OCI-LY7 (cell line): ENCODE measurements around the gene RET. TPM values are rescaled to one million over a fixed set of nuclear protein-coding genes. Genes with fewer than 3 reads are reported as not detected.

Experiments
- BruUV-seq: library from RNA; stranded (reverse); fragments of 400-500 nt; replicated peaks from 2 replicates; lab custom pipeline; 2021; lab: Mats Ljungman, UMichigan
- CTCF ChIA-PET: fragments of 300-600 bp; sonication (Branson Sonifier 250); formaldehyde crosslinking; loops from one replicate; lab custom pipeline; 2022; ENCODE audit warnings: antibody characterized with exemption; ENCODE audit not compliant: unreplicated experiment; lab: Charles Lee
- POLR2A ChIA-PET: fragments of 300-600 bp; sonication (Branson Sonifier 250); formaldehyde crosslinking; loops from one replicate; lab custom pipeline; 2022; ENCODE audit warnings: antibody characterized with exemption; lab: Charles Lee
- DNase-seq: peaks from one replicate; pipeline ENCODE4 v3.0.0-alpha.2; 2015; ENCODE audit warnings: low spot score
- H2AFZ ChIP-seq: fragments of 200-600 bp; sonication (generic), shearing (Covaris generic); 2 replicates; pipeline ENCODE4 v1.6.1; 2014; ENCODE audit warnings: mild to moderate bottlenecking, antibody characterized with exemption, low read length, moderate library complexity
- H3K27ac ChIP-seq: fragments of 200-600 bp; sonication (generic); 2 replicates; pipeline ENCODE4 v1.5.1; 2014; ENCODE audit warnings: mixed run types, low read depth, mild to moderate bottlenecking, moderate library complexity, low read length, inconsistent platforms; ENCODE audit not compliant: poor library complexity, severe bottlenecking
- H3K36me3 ChIP-seq: fragments of 200-600 bp; sonication (generic); 2 replicates; pipeline ENCODE4 v1.6.1; 2014; ENCODE audit warnings: mild to moderate bottlenecking, antibody characterized with exemption, low read length, moderate library complexity, mixed read lengths; ENCODE audit not compliant: insufficient read depth
- H3K4me1 ChIP-seq: fragments of 200-600 bp; sonication (generic); 2 replicates; pipeline ENCODE4 v1.5.1; 2014; ENCODE audit warnings: mild to moderate bottlenecking, low read length; ENCODE audit not compliant: insufficient read depth, poor library complexity, severe bottlenecking
- H3K4me2 ChIP-seq: fragments of 200-600 bp; sonication (generic); 2 replicates; pipeline ENCODE4 v1.6.1; 2014; ENCODE audit warnings: mild to moderate bottlenecking, low read length
- H3K4me3 ChIP-seq: fragments of 200-600 bp; sonication (generic); 2 replicates; pipeline ENCODE4 v1.5.1; 2014; ENCODE audit warnings: mild to moderate bottlenecking, low read depth, low read length; ENCODE audit not compliant: poor library complexity, severe bottlenecking
- H3K79me2 ChIP-seq: fragments of 200-600 bp; sonication (generic); 2 replicates; pipeline ENCODE4 v1.6.1; 2016; ENCODE audit warnings: low read depth, mild to moderate bottlenecking, low read length, moderate library complexity, mixed read lengths; ENCODE audit not compliant: insufficient read depth
- H3K9me2 ChIP-seq: fragments of 200-600 bp; sonication (generic); 2 replicates; pipeline ENCODE4 v1.6.1; 2016; ENCODE audit warnings: mild to moderate bottlenecking, low read length, mixed read lengths; ENCODE audit not compliant: insufficient read depth
- H3K9me3 ChIP-seq: fragments of 200-600 bp; sonication (generic); 2 replicates; pipeline ENCODE4 v1.6.1; 2014; ENCODE audit warnings: mild to moderate bottlenecking, mixed run types, low read length, mixed read lengths
- H4K20me1 ChIP-seq: fragments of 200-600 bp; sonication (generic); 2 replicates; pipeline ENCODE4 v1.6.1; 2014; ENCODE audit warnings: mild to moderate bottlenecking, antibody characterized with exemption, low read length, moderate library complexity, mixed read lengths; ENCODE audit not compliant: insufficient read depth
- EZH2phosphoT487 ChIP-seq: fragments of 200-600 bp; sonication (generic); IDR thresholded peaks from 2 replicates; pipeline ENCODE4 v1.6.1; 2018; ENCODE audit warnings: low read depth, borderline replicate concordance, mild to moderate bottlenecking, mixed run types, antibody characterized with exemption, low read length, moderate library complexity, mixed read lengths
- intact Hi-C: fragments of 100-400 bp; cut with micrococcal nuclease; formaldehyde crosslinking; loops from one replicate; pipeline ENCODE4 v1.10.0; 2022; ENCODE audit not compliant: unreplicated experiment
- total RNA-seq, 2 experiments: library from RNA; depleted of rRNA in 1 of 2; stranded (reverse); fragments of >200 nt in 1 of 2; shearing (Covaris generic) in 1 of 2; gene quantifications; 2 replicates each; pipeline ENCODE4 v1.2.3, GENCODE V29; 2014 to 2022
- TF ChIP-seq, protein P1 (sequence below): fragments of 200-600 bp; sonication (generic); conservative IDR thresholded peaks from 2 replicates; pipeline ENCODE4 v1.5.1; 2014; ENCODE audit warnings: mild to moderate bottlenecking, antibody characterized with exemption, low read length, moderate library complexity, mixed read lengths

Gene RET
- total RNA-seq, 2 experiments from 2014 or later: 0.06 TPM; not detected in 1

DNA sequence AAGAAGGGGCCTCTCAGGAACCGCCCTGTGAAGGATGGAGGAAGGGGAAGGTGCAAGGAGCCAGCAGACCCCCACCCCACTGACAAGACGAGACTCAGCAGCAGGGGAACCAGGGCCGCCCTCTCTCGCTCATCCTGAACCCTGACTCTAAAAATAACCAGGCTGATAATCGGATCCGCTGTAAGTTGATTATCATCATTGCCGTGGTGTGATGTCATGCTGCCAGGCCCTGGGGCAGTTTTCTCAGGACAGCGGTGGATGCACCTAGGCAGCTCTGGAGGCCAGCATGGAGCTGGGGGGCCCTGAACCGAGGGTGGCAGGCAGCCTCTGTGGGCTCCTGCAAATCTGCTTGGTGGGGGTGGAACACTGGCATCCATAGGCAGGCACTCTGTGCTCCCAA is 7.9 kb downstream of the RET start:
- H4K20me1 ChIP-seq: no peaks in the 10 kb centered on the region
- intact Hi-C loops: no loop called here
- H3K4me2 ChIP-seq: no peak overlapping the region
- H3K79me2 ChIP-seq: no peaks in the 10 kb centered on the region
- no peaks in the 10 kb centered on the region for H3K9me3 ChIP-seq
- peaks cover 8% of the 10 kb centered on the region for H3K4me1 ChIP-seq
- no peaks in the 10 kb centered on the region for H3K36me3 ChIP-seq
- no peak overlapping the region for H3K4me3 ChIP-seq
- no peaks in the 10 kb centered on the region for H3K9me2 ChIP-seq
- no peak overlapping the region for H3K27ac ChIP-seq
- no TSS peak for BruUV-seq
- H2AFZ ChIP-seq: no peak overlapping the region
- TF ChIP-seq EZH2phosphoT487: no peak
- TF ChIP-seq, protein P1, sequence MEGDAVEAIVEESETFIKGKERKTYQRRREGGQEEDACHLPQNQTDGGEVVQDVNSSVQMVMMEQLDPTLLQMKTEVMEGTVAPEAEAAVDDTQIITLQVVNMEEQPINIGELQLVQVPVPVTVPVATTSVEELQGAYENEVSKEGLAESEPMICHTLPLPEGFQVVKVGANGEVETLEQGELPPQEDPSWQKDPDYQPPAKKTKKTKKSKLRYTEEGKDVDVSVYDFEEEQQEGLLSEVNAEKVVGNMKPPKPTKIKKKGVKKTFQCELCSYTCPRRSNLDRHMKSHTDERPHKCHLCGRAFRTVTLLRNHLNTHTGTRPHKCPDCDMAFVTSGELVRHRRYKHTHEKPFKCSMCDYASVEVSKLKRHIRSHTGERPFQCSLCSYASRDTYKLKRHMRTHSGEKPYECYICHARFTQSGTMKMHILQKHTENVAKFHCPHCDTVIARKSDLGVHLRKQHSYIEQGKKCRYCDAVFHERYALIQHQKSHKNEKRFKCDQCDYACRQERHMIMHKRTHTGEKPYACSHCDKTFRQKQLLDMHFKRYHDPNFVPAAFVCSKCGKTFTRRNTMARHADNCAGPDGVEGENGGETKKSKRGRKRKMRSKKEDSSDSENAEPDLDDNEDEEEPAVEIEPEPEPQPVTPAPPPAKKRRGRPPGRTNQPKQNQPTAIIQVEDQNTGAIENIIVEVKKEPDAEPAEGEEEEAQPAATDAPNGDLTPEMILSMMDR: no peak
- DNase-seq: no peak
- ChIA-PET POLR2A (no interaction called here), CTCF (no interaction called here)

DNA sequence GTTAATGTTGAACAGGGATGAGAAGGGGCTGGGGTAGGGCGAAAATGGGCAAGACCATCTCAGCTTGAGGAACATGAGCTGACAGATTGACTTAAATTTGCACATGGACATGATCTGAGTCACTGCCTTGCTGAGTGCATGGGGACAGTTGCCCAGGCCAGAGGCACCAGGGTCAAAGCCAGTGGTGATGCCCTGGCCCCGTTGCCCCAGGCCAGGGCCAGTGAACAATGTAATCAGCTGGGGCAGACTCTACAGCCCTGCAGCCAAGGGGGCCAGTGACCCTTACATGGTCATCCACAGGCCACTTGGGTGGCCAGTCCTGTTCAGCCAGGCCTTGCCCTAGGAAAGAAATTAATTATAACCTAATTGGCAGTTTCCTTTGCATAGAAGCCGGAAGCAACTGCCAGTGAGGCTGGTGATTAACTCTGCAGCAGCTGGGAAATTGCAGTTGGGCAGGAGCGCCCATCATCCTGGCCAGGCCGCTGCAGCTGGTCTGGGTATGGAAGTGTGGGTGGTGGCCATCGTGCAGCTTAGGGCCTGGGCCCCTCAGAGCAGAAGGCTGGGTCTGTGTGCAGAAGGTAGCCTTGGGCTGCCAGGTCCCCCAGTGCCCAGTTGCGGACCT is 9.6 kb downstream of the RET start:
- TF ChIP-seq, protein P1: no peak
- no peak for TF ChIP-seq EZH2phosphoT487
- no peak for DNase-seq
- POLR2A ChIA-PET: interaction anchor here (0.6 kb wide), 1 partner anchor 156 kb away, joined by 6 read pairs; no protein-coding TSS in a partner anchor
- Histone ChIP-seq H3K4me2 (no peak overlapping the region), H3K4me1 (peaks cover 14% of the 10 kb centered on the region), H3K79me2 (no peaks in the 10 kb centered on the region), H2AFZ (no peak overlapping the region), H3K9me3 (no peaks in the 10 kb centered on the region), H3K9me2 (no peaks in the 10 kb centered on the region), H3K27ac (no peak overlapping the region), H4K20me1 (no peaks in the 10 kb centered on the region), H3K4me3 (no peak overlapping the region), H3K36me3 (no peaks in the 10 kb centered on the region)
- CTCF ChIA-PET: no interaction called here
- BruUV-seq: no TSS peak
- intact Hi-C loops: no loop called here

DNA sequence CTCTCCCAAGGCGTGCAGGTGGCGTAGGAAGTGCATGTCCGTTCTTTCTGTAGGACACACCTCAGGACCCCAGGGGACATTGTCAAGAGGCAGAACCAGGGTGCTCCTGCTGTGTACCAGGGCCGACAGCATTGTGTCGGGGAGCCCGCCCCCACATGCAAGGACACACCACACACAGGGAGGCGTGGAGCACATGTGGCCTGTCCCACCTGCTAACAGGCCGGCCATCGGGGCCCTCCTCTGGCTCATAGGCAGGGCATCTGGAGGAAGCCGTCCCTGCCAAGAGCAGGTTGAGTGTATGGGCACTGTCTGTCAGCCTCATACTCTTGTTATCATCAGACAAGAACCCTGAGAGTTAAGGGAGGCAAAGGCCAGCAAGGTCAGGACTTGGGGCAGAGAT is 12.7 kb downstream of the RET start:
- H2AFZ ChIP-seq: no peak overlapping the region
- TF ChIP-seq, protein P1: no peak
- no peak for TF ChIP-seq EZH2phosphoT487
- H3K36me3 ChIP-seq: no peaks in the 10 kb centered on the region
- H3K9me2 ChIP-seq: no peaks in the 10 kb centered on the region
- ChIA-PET CTCF (no interaction called here), POLR2A (no interaction called here)
- no peaks in the 10 kb centered on the region for H4K20me1 ChIP-seq
- no peak overlapping the region for H3K4me3 ChIP-seq
- peaks cover 18% of the 10 kb centered on the region for H3K4me1 ChIP-seq
- DNase-seq: no peak
- H3K4me2 ChIP-seq: no peak overlapping the region
- BruUV-seq: no TSS peak
- H3K27ac ChIP-seq: no peak overlapping the region
- H3K79me2 ChIP-seq: no peaks in the 10 kb centered on the region
- no peaks in the 10 kb centered on the region for H3K9me3 ChIP-seq
- intact Hi-C loops: no loop called here
